ENCODE results near the gene MBD6. TPM values are rescaled to one million over a fixed set of nuclear protein-coding genes. Genes with fewer than 3 reads are reported as not detected.

Gene MBD6
- polyA plus RNA-seq, 1 donor (not counting 4 experiments of a cell fraction or from before 2014, with no cell fraction given), result 1.8 TPM

GRCh38 chr12:57527184-57527583, 4.6 kb downstream of the MBD6 start:
- Histone ChIP-seq H3K4me2 (ENCODE audit: control insufficient read depth, extremely low read depth, insufficient read depth, low read depth, low read length) (no peak overlapping the region), H3K4me1 (ENCODE audit: control insufficient read depth, extremely low read depth, insufficient read depth, low read length) (peaks cover 14% of the 10 kb centered on the region), H3K9me3 (ENCODE audit: control insufficient read depth, low read depth, low read length) (no peaks in the 10 kb centered on the region), H2AFZ (ENCODE audit: control insufficient read depth, low read length) (no peak overlapping the region), H3K79me2 (ENCODE audit: control insufficient read depth, insufficient read depth, low read length) (peaks cover 24% of the 10 kb centered on the region), H3K4me3 (ENCODE audit: control insufficient read depth in 2 of 3, extremely low read depth in 1 of 3, insufficient read depth in 2 of 3, low read depth in 1 of 3, low read length in 3 of 3) (no peak overlapping the region), H3K27me3 (ENCODE audit: control insufficient read depth, extremely low read depth, insufficient read depth, low read length) (no peaks in the 10 kb centered on the region), H3K9ac (ENCODE audit: control insufficient read depth, extremely low read depth, insufficient read depth, low read length) (no peak overlapping the region), H4K20me1 (ENCODE audit: control insufficient read depth, extremely low read depth, insufficient read depth, low read length) (peaks cover 5% of the 10 kb centered on the region), H3K27ac (ENCODE audit: control insufficient read depth, insufficient read depth, low read length) (no peak overlapping the region), H3K36me3 (ENCODE audit: control insufficient read depth in 2 of 2, extremely low read depth in 1 of 2, insufficient read depth in 2 of 2, low read length in 2 of 2) (peaks cover 42 to 44% of the 10 kb centered on the region in 2 experiments), H3K9me1 (ENCODE audit: control insufficient read depth, extremely low read depth, insufficient read depth, low read length) (peaks cover 2% of the 10 kb centered on the region)
- no peak for FAIRE-seq
- dilution Hi-C loops (cut with MboI; ENCODE audit: extremely low pct_ligation_motif_present, low sequenced_read_pairs), result no loop called here
- no peak for DNase-seq (ENCODE audit: low read depth, low spot score)
- TF ChIP-seq EZH2 (IDR thresholded peaks at IDR 0.05; ENCODE audit: low read length), result no peak
- no peak for TF ChIP-seq CTCF (optimal IDR thresholded peaks at IDR 0.05 in 1 of 3, IDR thresholded peaks at IDR 0.05 in 1 of 3, conservative IDR thresholded peaks at IDR 0.05 in 1 of 3; ENCODE audit: extremely low read depth in 1 of 3, insufficient read depth in 2 of 3, low read length in 3 of 3)

- DNase-seq (ENCODE audit: low read depth, low spot score) (no peak), FAIRE-seq (no peak)
- H3K27ac ChIP-seq (ENCODE audit: control insufficient read depth, insufficient read depth, low read length), result no peak overlapping the region
- no peak overlapping the region for H3K4me2 ChIP-seq (ENCODE audit: control insufficient read depth, extremely low read depth, insufficient read depth, low read depth, low read length)
- no peak overlapping the region for H2AFZ ChIP-seq (ENCODE audit: control insufficient read depth, low read length)
- peaks cover 5% of the 10 kb centered on the region for H4K20me1 ChIP-seq (ENCODE audit: control insufficient read depth, extremely low read depth, insufficient read depth, low read length)
- no peak for TF ChIP-seq CTCF (optimal IDR thresholded peaks at IDR 0.05 in 1 of 3, IDR thresholded peaks at IDR 0.05 in 1 of 3, conservative IDR thresholded peaks at IDR 0.05 in 1 of 3; ENCODE audit: extremely low read depth in 1 of 3, insufficient read depth in 2 of 3, low read length in 3 of 3)
- no peak for TF ChIP-seq EZH2 (IDR thresholded peaks at IDR 0.05; ENCODE audit: low read length)
- no peak overlapping the region for H3K9ac ChIP-seq (ENCODE audit: control insufficient read depth, extremely low read depth, insufficient read depth, low read length)
- H3K9me1 ChIP-seq (ENCODE audit: control insufficient read depth, extremely low read depth, insufficient read depth, low read length), result peaks cover 2% of the 10 kb centered on the region
- H3K36me3 ChIP-seq (ENCODE audit: control insufficient read depth in 2 of 2, extremely low read depth in 1 of 2, insufficient read depth in 2 of 2, low read length in 2 of 2), result peaks cover 49 to 51% of the 10 kb centered on the region in 2 experiments
- no peak overlapping the region for H3K4me3 ChIP-seq (ENCODE audit: control insufficient read depth in 2 of 3, extremely low read depth in 1 of 3, insufficient read depth in 2 of 3, low read depth in 1 of 3, low read length in 3 of 3)
- H3K9me3 ChIP-seq (ENCODE audit: control insufficient read depth, low read depth, low read length), result no peaks in the 10 kb centered on the region
- H3K4me1 ChIP-seq (ENCODE audit: control insufficient read depth, extremely low read depth, insufficient read depth, low read length), result peaks cover 13% of the 10 kb centered on the region
- no peaks in the 10 kb centered on the region for H3K27me3 ChIP-seq (ENCODE audit: control insufficient read depth, extremely low read depth, insufficient read depth, low read length)
- dilution Hi-C loops (cut with MboI; ENCODE audit: extremely low pct_ligation_motif_present, low sequenced_read_pairs), result no loop called here
- H3K79me2 ChIP-seq (ENCODE audit: control insufficient read depth, insufficient read depth, low read length), result peaks cover 23% of the 10 kb centered on the region
Observed at GRCh38 chr12:57528176-57528575, 5.6 kb downstream of the MBD6 start.

All from keratinocyte (primary cell).